ENCODE data around the gene AP5M1.

Gene AP5M1

DNA sequence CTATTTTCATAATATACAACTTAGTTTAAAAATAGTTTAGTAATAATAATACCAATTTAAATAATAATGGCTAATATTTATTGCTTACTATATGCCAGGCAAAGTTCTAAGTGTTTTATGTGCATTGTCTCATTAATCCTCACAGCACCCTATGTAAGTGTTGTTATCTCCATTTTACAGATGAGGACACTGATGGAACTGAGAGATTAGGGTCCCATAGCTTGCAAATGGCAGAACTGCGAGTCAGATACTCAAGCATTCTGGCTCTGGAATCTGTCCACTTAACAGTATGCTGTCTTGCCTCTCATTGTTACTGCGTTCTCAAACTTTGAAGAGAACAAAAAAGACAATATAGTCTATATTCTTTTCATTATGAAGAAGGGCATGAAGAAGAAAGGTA, 19.0 kb downstream of the AP5M1 start:
- Histone ChIP-seq H3K36me3 (ENCODE audit: control insufficient read depth in 1 of 2, insufficient read depth in 2 of 2, low read depth in 1 of 2, low read length in 2 of 2) (peaks cover 5 to 71% of the 10 kb centered on the region in 2 experiments), H2AFZ (ENCODE audit: low read depth, low read length) (no peak overlapping the region), H2BK120ac (ENCODE audit: low read depth, low read length) (no peak overlapping the region), H2BK12ac (ENCODE audit: low read length in 2 of 2) (no peak overlapping the region), H3K18ac (ENCODE audit: low read depth in 1 of 2, low read length in 2 of 2) (no peak overlapping the region), H4K8ac (ENCODE audit: low read length) (no peak overlapping the region), H2BK15ac (ENCODE audit: low read depth, poor library complexity, severe bottlenecking) (no peak overlapping the region), H3K4me1 (ENCODE audit: control insufficient read depth, insufficient read depth, low read depth, low read length) (no peaks in the 10 kb centered on the region), H2BK5ac (ENCODE audit: low read depth, low read length, poor library complexity, severe bottlenecking) (no peak overlapping the region), H3K79me1 (replicated peaks; ENCODE audit: low read length, poor library complexity, severe bottlenecking) (peaks cover 1% of the 10 kb centered on the region), H3K14ac (ENCODE audit: low read length in 2 of 2) (no peak overlapping the region), H3K27ac (ENCODE audit: low read length, poor library complexity, severe bottlenecking) (no peak overlapping the region), H3K4me2 (ENCODE audit: low read length, poor library complexity, severe bottlenecking) (no peak overlapping the region), H3K23ac (ENCODE audit: low read length in 2 of 2) (no peak overlapping the region), H3K4me3 (ENCODE audit: insufficient read depth in 1 of 2, low read depth in 1 of 2, low read length in 2 of 2) (no peak overlapping the region), H3K27me3 (ENCODE audit: control insufficient read depth in 1 of 2, insufficient read depth in 1 of 2, low read length in 2 of 2) (no peaks in the 10 kb centered on the region), H3K4ac (ENCODE audit: low read depth in 1 of 2, low read length in 2 of 2) (no peak overlapping the region), H3K9ac (ENCODE audit: low read length) (no peak overlapping the region), H3K9me3 (ENCODE audit: control insufficient read depth, low read length) (no peaks in the 10 kb centered on the region), H2AK5ac (ENCODE audit: low read length, severe bottlenecking) (no peak overlapping the region), H4K91ac (ENCODE audit: low read length) (no peak overlapping the region)
- DNase-seq, result no peak
- 19% methylated on average over 1 of the region's 2 CpGs for WGBS

DNA sequence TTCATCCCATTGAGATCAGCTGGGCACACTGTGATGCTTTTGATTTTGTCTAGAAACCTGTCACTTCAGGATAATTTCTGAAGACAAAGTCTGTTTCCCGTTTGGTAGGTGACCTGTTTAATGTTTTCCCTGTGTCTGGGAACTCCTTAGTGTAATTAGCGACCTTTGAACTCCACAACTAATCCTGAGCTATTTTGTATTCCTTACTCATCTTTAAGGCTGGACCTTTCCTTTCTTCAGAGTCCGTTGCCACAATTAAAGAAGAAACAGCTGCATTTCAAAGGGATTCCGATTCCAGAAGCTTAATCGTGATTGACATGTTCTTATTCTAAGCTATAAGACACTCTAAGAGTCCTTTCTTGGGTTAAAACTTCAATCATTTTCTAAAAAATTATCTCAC, 22.0 kb downstream of the AP5M1 start:
- Histone ChIP-seq H3K4me3 (ENCODE audit: insufficient read depth in 1 of 2, low read depth in 1 of 2, low read length in 2 of 2) (no peak overlapping the region), H3K23ac (ENCODE audit: low read length in 2 of 2) (no peak overlapping the region), H3K27ac (ENCODE audit: low read length, poor library complexity, severe bottlenecking) (no peak overlapping the region), H2BK15ac (ENCODE audit: low read depth, poor library complexity, severe bottlenecking) (no peak overlapping the region), H3K9ac (ENCODE audit: low read length) (no peak overlapping the region), H2AFZ (ENCODE audit: low read depth, low read length) (no peak overlapping the region), H4K8ac (ENCODE audit: low read length) (no peak overlapping the region), H2BK5ac (ENCODE audit: low read depth, low read length, poor library complexity, severe bottlenecking) (no peak overlapping the region), H3K18ac (ENCODE audit: low read depth in 1 of 2, low read length in 2 of 2) (no peak overlapping the region), H2AK5ac (ENCODE audit: low read length, severe bottlenecking) (no peak overlapping the region), H3K4me1 (ENCODE audit: control insufficient read depth, insufficient read depth, low read depth, low read length) (no peaks in the 10 kb centered on the region), H2BK12ac (ENCODE audit: low read length in 2 of 2) (no peak overlapping the region), H3K14ac (ENCODE audit: low read length in 2 of 2) (no peak overlapping the region), H3K4me2 (ENCODE audit: low read length, poor library complexity, severe bottlenecking) (no peak overlapping the region), H3K79me1 (replicated peaks; ENCODE audit: low read length, poor library complexity, severe bottlenecking) (no peaks in the 10 kb centered on the region), H3K27me3 (ENCODE audit: control insufficient read depth in 1 of 2, insufficient read depth in 1 of 2, low read length in 2 of 2) (no peaks in the 10 kb centered on the region), H3K36me3 (ENCODE audit: control insufficient read depth in 1 of 2, insufficient read depth in 2 of 2, low read depth in 1 of 2, low read length in 2 of 2) (peaks cover 0 to 45% of the 10 kb centered on the region in 2 experiments), H4K91ac (ENCODE audit: low read length) (no peak overlapping the region), H3K4ac (ENCODE audit: low read depth in 1 of 2, low read length in 2 of 2) (no peak overlapping the region), H2BK120ac (ENCODE audit: low read depth, low read length) (no peak overlapping the region), H3K9me3 (ENCODE audit: control insufficient read depth, low read length) (no peaks in the 10 kb centered on the region)
- no peak for DNase-seq
- 67% methylated on average over 3 of the region's 5 CpGs for WGBS

DNA sequence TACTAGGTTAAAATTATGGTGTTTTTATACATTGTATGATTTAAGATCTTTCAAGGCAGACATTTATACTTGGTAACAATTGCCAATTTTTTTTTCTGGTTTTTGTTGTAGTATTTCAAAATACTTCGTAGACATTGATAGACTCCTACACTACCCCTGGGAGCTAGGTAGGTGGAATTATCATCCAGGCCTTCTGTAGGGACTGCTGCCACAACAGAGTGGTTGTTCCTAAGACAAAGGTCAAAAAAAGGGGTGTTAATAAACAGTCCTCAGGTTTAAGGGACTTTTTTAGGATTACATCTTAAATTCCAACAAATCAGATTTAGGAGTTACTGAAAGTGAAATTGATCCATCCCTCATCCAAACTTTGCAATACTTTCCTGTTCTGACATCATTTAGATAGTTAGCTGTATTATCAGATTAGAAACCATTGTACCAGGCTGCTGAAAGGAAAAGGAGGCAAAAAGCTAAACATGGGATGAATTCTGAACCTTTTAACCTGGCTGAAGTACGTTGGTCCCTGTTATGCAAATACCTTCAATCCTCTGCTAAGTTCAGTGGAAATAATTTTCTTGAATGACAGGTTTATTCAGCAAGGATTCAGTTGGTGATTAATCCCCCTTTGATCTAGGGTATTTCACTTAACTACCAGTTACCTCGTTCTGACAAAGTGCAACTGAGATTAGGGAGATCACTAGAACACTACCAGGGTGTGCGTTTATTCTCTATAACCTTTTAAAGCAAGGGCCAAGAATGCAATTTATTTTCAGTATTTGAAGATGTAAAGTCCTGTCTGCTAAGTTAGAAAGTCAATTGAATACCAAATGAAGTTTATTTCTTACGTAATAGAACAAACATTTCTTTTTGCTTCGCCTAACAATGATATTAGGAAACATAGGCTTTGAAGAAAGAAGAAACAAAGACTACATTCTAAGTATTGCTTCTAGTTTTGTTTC, 23.2 kb downstream of the AP5M1 start:
- WGBS, result 67% methylated on average over 3 of the region's 6 CpGs
- Histone ChIP-seq H2AFZ (ENCODE audit: low read depth, low read length) (no peak overlapping the region), H3K14ac (ENCODE audit: low read length in 2 of 2) (no peak overlapping the region), H3K27ac (ENCODE audit: low read length, poor library complexity, severe bottlenecking) (no peak overlapping the region), H3K79me1 (replicated peaks; ENCODE audit: low read length, poor library complexity, severe bottlenecking) (no peaks in the 10 kb centered on the region), H2AK5ac (ENCODE audit: low read length, severe bottlenecking) (no peak overlapping the region), H3K9ac (ENCODE audit: low read length) (no peak overlapping the region), H3K18ac (ENCODE audit: low read depth in 1 of 2, low read length in 2 of 2) (no peak overlapping the region), H2BK5ac (ENCODE audit: low read depth, low read length, poor library complexity, severe bottlenecking) (no peak overlapping the region), H3K9me3 (ENCODE audit: control insufficient read depth, low read length) (no peaks in the 10 kb centered on the region), H4K8ac (ENCODE audit: low read length) (no peak overlapping the region), H2BK12ac (ENCODE audit: low read length in 2 of 2) (no peak overlapping the region), H3K4me1 (ENCODE audit: control insufficient read depth, insufficient read depth, low read depth, low read length) (no peaks in the 10 kb centered on the region), H2BK15ac (ENCODE audit: low read depth, poor library complexity, severe bottlenecking) (no peak overlapping the region), H3K23ac (ENCODE audit: low read length in 2 of 2) (no peak overlapping the region), H3K27me3 (ENCODE audit: control insufficient read depth in 1 of 2, insufficient read depth in 1 of 2, low read length in 2 of 2) (no peaks in the 10 kb centered on the region), H3K4me3 (ENCODE audit: insufficient read depth in 1 of 2, low read depth in 1 of 2, low read length in 2 of 2) (no peak overlapping the region), H3K36me3 (ENCODE audit: control insufficient read depth in 1 of 2, insufficient read depth in 2 of 2, low read depth in 1 of 2, low read length in 2 of 2) (peaks cover 0 to 33% of the 10 kb centered on the region in 2 experiments), H4K91ac (ENCODE audit: low read length) (no peak overlapping the region), H3K4ac (ENCODE audit: low read depth in 1 of 2, low read length in 2 of 2) (no peak overlapping the region), H2BK120ac (ENCODE audit: low read depth, low read length) (no peak overlapping the region), H3K4me2 (ENCODE audit: low read length, poor library complexity, severe bottlenecking) (no peak overlapping the region)
- DNase-seq, result no peak

DNA sequence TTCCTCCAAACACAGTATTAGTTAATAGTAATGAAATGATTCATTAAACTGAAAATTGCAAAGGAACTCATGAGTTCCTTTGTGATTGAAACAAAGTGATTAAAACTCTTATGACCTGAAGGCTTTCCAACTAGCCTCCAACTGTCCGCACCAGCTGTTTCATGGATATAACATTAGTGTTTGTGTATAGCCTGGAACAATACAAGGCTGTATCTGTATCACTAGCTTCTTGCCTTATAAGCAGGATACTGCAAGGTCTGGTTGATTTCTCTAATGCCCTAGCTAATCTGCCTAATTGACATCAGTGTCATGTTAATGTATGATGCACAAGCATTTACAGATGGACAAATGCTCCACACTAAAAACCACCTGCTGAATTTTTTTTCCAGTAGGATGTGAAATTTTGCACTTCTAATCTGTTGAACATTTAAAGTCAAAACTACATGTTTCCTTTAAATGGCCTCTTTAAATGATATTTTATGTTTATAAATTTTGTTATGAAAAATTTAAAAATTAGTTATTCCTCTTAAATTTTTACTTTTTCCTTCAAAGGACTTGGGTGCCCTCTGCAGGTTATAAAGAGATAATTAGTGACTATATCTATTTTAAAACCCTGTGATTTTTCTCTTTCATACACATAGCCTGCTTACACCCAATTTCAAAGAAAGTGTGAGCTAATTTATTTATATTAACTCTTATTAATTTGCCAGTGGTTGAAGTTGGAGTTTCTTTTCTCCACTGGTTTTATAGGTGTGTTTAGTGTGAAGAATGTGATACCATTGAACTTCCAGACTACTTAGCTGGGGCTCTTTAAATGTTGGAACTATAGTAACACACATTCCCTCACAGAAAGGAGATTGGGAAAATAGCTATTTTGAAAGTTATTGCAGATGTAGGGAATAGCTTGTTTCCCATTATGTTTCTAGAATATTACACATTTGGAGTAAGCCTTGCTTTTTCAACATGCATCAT, 25.4 kb downstream of the AP5M1 start:
- H4K91ac ChIP-seq (ENCODE audit: low read length), result no peak overlapping the region

More for the DNA sequence above, 25.4 kb downstream of the AP5M1 start:
- H3K9me3 ChIP-seq (ENCODE audit: control insufficient read depth, low read length), result no peaks in the 10 kb centered on the region
- H3K9ac ChIP-seq (ENCODE audit: low read length), result no peak overlapping the region
- H2AFZ ChIP-seq (ENCODE audit: low read depth, low read length), result no peak overlapping the region
- no peak overlapping the region for H3K4me3 ChIP-seq (ENCODE audit: insufficient read depth in 1 of 2, low read depth in 1 of 2, low read length in 2 of 2)
- no CpG with 5 or more reads among the region's 1 CpG for WGBS
- H3K4ac ChIP-seq (ENCODE audit: low read depth in 1 of 2, low read length in 2 of 2), result no peak overlapping the region
- peaks cover 0 to 18% of the 10 kb centered on the region in 2 experiments for H3K36me3 ChIP-seq (ENCODE audit: control insufficient read depth in 1 of 2, insufficient read depth in 2 of 2, low read depth in 1 of 2, low read length in 2 of 2)
- no peak overlapping the region for H2BK5ac ChIP-seq (ENCODE audit: low read depth, low read length, poor library complexity, severe bottlenecking)
- H2AK5ac ChIP-seq (ENCODE audit: low read length, severe bottlenecking), result no peak overlapping the region
- H2BK12ac ChIP-seq (ENCODE audit: low read length in 2 of 2), result no peak overlapping the region
- H3K4me2 ChIP-seq (ENCODE audit: low read length, poor library complexity, severe bottlenecking), result no peak overlapping the region
- H3K4me1 ChIP-seq (ENCODE audit: control insufficient read depth, insufficient read depth, low read depth, low read length), result no peaks in the 10 kb centered on the region
- H2BK15ac ChIP-seq (ENCODE audit: low read depth, poor library complexity, severe bottlenecking), result no peak overlapping the region
- peak; percentile 16 for DNase-seq
- H3K27me3 ChIP-seq (ENCODE audit: control insufficient read depth in 1 of 2, insufficient read depth in 1 of 2, low read length in 2 of 2), result no peaks in the 10 kb centered on the region
- H3K23ac ChIP-seq (ENCODE audit: low read length in 2 of 2), result no peak overlapping the region
- no peak overlapping the region for H3K27ac ChIP-seq (ENCODE audit: low read length, poor library complexity, severe bottlenecking)
- H3K18ac ChIP-seq (ENCODE audit: low read depth in 1 of 2, low read length in 2 of 2), result no peak overlapping the region
- no peak overlapping the region for H2BK120ac ChIP-seq (ENCODE audit: low read depth, low read length)
- H3K14ac ChIP-seq (ENCODE audit: low read length in 2 of 2), result no peak overlapping the region
- H3K79me1 ChIP-seq (replicated peaks; ENCODE audit: low read length, poor library complexity, severe bottlenecking), result no peaks in the 10 kb centered on the region
- no peak overlapping the region for H4K8ac ChIP-seq (ENCODE audit: low read length)

Measured in mesenchymal stem cell (in vitro differentiated cells and primary cell).